Keratinocyte (primary cell): Measurements from ENCODE around the gene CLCN5. TPM values are rescaled to one million over a fixed set of nuclear protein-coding genes. Genes with fewer than 3 reads are reported as not detected.

ENCODE experiments used
- DNase-seq: peaks from one replicate; pipeline ENCODE4 v3.0.0-alpha.2; 2011; ENCODE audit warnings: low read depth, missing footprints, low spot score
- FAIRE-seq: peaks from 2 replicates; lab custom pipeline; 2011; peaks lifted over from hg19 to GRCh38; lab: Jason Lieb, UNC
- H2AFZ ChIP-seq: 2 replicates; pipeline ENCODE4 v1.6.0; 2012; ENCODE audit warnings: low read length, control low read depth, inconsistent platforms; ENCODE audit not compliant: control insufficient read depth
- H3K27ac ChIP-seq: 2 replicates; pipeline ENCODE4 v1.5.1; 2011; ENCODE audit warnings: low read length; ENCODE audit not compliant: control insufficient read depth, insufficient read depth
- H3K27me3 ChIP-seq: 3 replicates; pipeline ENCODE4 v1.6.0; 2011; ENCODE audit warnings: low read length; ENCODE audit not compliant: control insufficient read depth, insufficient read depth; ENCODE audit errors: extremely low read depth
- H3K36me3 ChIP-seq, 2 experiments: 2 replicates in 1 of 2; 3 replicates in 1 of 2; pipeline ENCODE4 v1.5.1; 2011; ENCODE audit warnings: low read length in 2 of 2, mild to moderate bottlenecking in 1 of 2; ENCODE audit not compliant: control insufficient read depth in 2 of 2, insufficient read depth in 2 of 2; ENCODE audit errors: extremely low read depth in 1 of 2
- H3K4me1 ChIP-seq: 3 replicates; pipeline ENCODE4 v1.5.1; 2011; ENCODE audit warnings: low read length; ENCODE audit not compliant: control insufficient read depth, insufficient read depth; ENCODE audit errors: extremely low read depth
- H3K4me2 ChIP-seq: 3 replicates; pipeline ENCODE4 v1.6.0; 2011; ENCODE audit warnings: low read depth, low read length; ENCODE audit not compliant: control insufficient read depth, insufficient read depth; ENCODE audit errors: extremely low read depth
- H3K4me3 ChIP-seq, 3 experiments: fragments of 200-600 bp in 1 of 3; sonication (generic) in 1 of 3; 2 replicates in 2 of 3; 3 replicates in 1 of 3; pipeline ENCODE4 v1.5.1; 2011 to 2016; ENCODE audit warnings: low read length in 3 of 3, mild to moderate bottlenecking in 3 of 3, control low read depth in 2 of 3, inconsistent platforms in 1 of 3, low read depth in 1 of 3, mixed read lengths in 1 of 3, mixed run types in 1 of 3, moderate library complexity in 1 of 3; ENCODE audit not compliant: control insufficient read depth in 2 of 3, insufficient read depth in 2 of 3; ENCODE audit errors: extremely low read depth in 1 of 3
- H3K79me2 ChIP-seq: 2 replicates; pipeline ENCODE4 v1.6.0; 2012; ENCODE audit warnings: low read length; ENCODE audit not compliant: control insufficient read depth, insufficient read depth
- H3K9ac ChIP-seq: 3 replicates; pipeline ENCODE4 v1.6.0; 2011; ENCODE audit warnings: low read length; ENCODE audit not compliant: control insufficient read depth, insufficient read depth; ENCODE audit errors: extremely low read depth
- H3K9me1 ChIP-seq: 3 replicates; pipeline ENCODE4 v1.6.0; 2011; ENCODE audit warnings: low read length; ENCODE audit not compliant: control insufficient read depth, insufficient read depth; ENCODE audit errors: extremely low read depth
- H3K9me3 ChIP-seq: 2 replicates; pipeline ENCODE4 v1.5.1; 2012; ENCODE audit warnings: low read depth, low read length; ENCODE audit not compliant: control insufficient read depth
- H4K20me1 ChIP-seq: 3 replicates; pipeline ENCODE4 v1.6.0; 2011; ENCODE audit warnings: low read length; ENCODE audit not compliant: control insufficient read depth, insufficient read depth; ENCODE audit errors: extremely low read depth
- CTCF ChIP-seq, 3 experiments: IDR thresholded peaks in 1 of 3; conservative IDR thresholded peaks in 1 of 3; optimal IDR thresholded peaks in 1 of 3; 2 replicates in 2 of 3; 3 replicates in 1 of 3; pipeline versions ENCODE3 to v1.5.1; 2011; ENCODE audit warnings: low read length in 3 of 3, mild to moderate bottlenecking in 3 of 3, moderate library complexity in 2 of 3, control low read depth in 1 of 3, inconsistent platforms in 1 of 3; ENCODE audit not compliant: insufficient read depth in 2 of 3; ENCODE audit errors: extremely low read depth in 1 of 3
- EZH2 ChIP-seq: IDR thresholded peaks from one replicate; pipeline ENCODE4 v1.6.1; 2012; ENCODE audit warnings: inconsistent platforms, mild to moderate bottlenecking, low read length, moderate library complexity
- dilution Hi-C: fragments of 300-500 bp; cut with MboI; formaldehyde crosslinking; loops from one replicate; pipeline ENCODE4 v1.7.0; 2020; ENCODE audit warnings: low sequenced_read_pairs; ENCODE audit not compliant: extremely low pct_ligation_motif_present
- polyA plus RNA-seq, 5 experiments: library from polyadenylated mRNA; depleted of rRNA in 3 of 5; stranded (reverse) in 3 of 5; stranded (forward) in 1 of 5; unstranded in 1 of 5; fragments of >200 nt; gene quantifications; 1 replicate in 1 of 5; 2 replicates in 3 of 5; 3 replicates in 1 of 5; pipeline versions ENCODE4 v1.2.1 to v1.2.3, GENCODE V29; 2011 to 2012; ENCODE audit warnings: missing spikeins in 2 of 5, low read depth in 1 of 5, low replicate concordance in 1 of 5

The CLCN5 gene
- polyA plus RNA-seq, 1 donor (not counting 4 experiments of a cell fraction or from before 2014, with no cell fraction given): 3.9 TPM

GRCh38 chrX:49892542-49892941 lies 29.9 kb upstream of the CLCN5 start:
- H4K20me1 ChIP-seq: no peaks in the 10 kb centered on the region
- H3K4me3 ChIP-seq: no peak overlapping the region
- TF ChIP-seq CTCF (optimal IDR thresholded peaks at IDR 0.05 in 1 of 3, IDR thresholded peaks at IDR 0.05 in 1 of 3, conservative IDR thresholded peaks at IDR 0.05 in 1 of 3; ENCODE audit: extremely low read depth in 1 of 3, insufficient read depth in 2 of 3, low read length in 3 of 3): no peak
- H3K27ac ChIP-seq: no peak overlapping the region
- no peak overlapping the region for H2AFZ ChIP-seq
- dilution Hi-C loops: no loop called here
- H3K9ac ChIP-seq: no peak overlapping the region
- FAIRE-seq: no peak
- H3K4me2 ChIP-seq: no peak overlapping the region
- no peaks in the 10 kb centered on the region for H3K9me3 ChIP-seq
- H3K36me3 ChIP-seq: no peaks in the 10 kb centered on the region
- no peaks in the 10 kb centered on the region for H3K79me2 ChIP-seq
- DNase-seq: no peak
- no peaks in the 10 kb centered on the region for H3K9me1 ChIP-seq
- no peaks in the 10 kb centered on the region for H3K27me3 ChIP-seq
- H3K4me1 ChIP-seq: no peaks in the 10 kb centered on the region

- H2AFZ ChIP-seq: no peak overlapping the region
- H3K9ac ChIP-seq: no peak overlapping the region
- no peaks in the 10 kb centered on the region for H3K9me1 ChIP-seq
- no peak overlapping the region for H3K4me2 ChIP-seq
- H3K27ac ChIP-seq: no peak overlapping the region
- H3K4me3 ChIP-seq: no peak overlapping the region
- no peak for TF ChIP-seq EZH2
- no peak for TF ChIP-seq CTCF (optimal IDR thresholded peaks at IDR 0.05 in 1 of 3, IDR thresholded peaks at IDR 0.05 in 1 of 3, conservative IDR thresholded peaks at IDR 0.05 in 1 of 3; ENCODE audit: extremely low read depth in 1 of 3, insufficient read depth in 2 of 3, low read length in 3 of 3)
- H4K20me1 ChIP-seq: no peaks in the 10 kb centered on the region
- H3K36me3 ChIP-seq: no peaks in the 10 kb centered on the region
- no peak for DNase-seq
- FAIRE-seq: no peak
- dilution Hi-C loops: no loop called here
- no peaks in the 10 kb centered on the region for H3K79me2 ChIP-seq
- no peaks in the 10 kb centered on the region for H3K4me1 ChIP-seq
- no peaks in the 10 kb centered on the region for H3K27me3 ChIP-seq
- no peaks in the 10 kb centered on the region for H3K9me3 ChIP-seq
These were observed 25.4 kb upstream of the CLCN5 start for GRCh38 chrX:49896951-49897350.
